ENCODE results near the gene DHRSX. TPM values are rescaled to one million over a fixed set of nuclear protein-coding genes. Genes with fewer than 3 reads are reported as not detected.
"Not testable (repeated sequence)": the region's sequence is repeated elsewhere in the genome, so short reads cannot be mapped to it uniquely, and the experiment has no call there.

Gene DHRSX
- total RNA-seq, 4 donors from 2014 or later, result 8.2 to 35.7 (median 16.1) TPM

DNA sequence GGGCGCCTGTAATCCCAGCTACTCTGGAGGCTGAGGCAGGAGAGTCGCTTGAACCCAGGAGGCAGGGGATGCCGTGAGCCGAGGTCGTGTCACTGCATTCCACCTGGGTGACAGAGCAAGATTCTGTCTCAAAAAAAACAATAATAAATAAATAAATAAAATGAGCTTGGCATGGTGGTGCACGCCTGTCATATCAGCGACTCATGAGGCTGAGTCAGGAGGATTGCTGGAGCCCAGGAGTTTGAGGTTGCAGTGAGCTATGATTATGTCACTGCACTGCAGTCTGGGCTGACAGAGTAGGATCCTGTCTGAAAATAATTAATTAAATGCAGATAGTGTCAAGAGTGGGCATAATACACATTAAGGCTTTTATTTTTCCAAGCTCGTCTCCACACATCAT is 77.5 kb downstream of the DHRSX start:
- whole genome bisulfite sequencing, result 82% methylated on average over 8 of the region's 8 CpGs
- no peaks in the 10 kb centered on the region for H3K9me3 ChIP-seq
- no peak for TF ChIP-seq POLR2A (IDR thresholded peaks at IDR 0.05)
- H3K27ac ChIP-seq, result no peak overlapping the region
- no peaks in the 10 kb centered on the region for H3K4me1 ChIP-seq
- H3K4me3 ChIP-seq, result no peak overlapping the region
- no peaks in the 10 kb centered on the region for H3K27me3 ChIP-seq
- peaks cover 25% of the 10 kb centered on the region for H3K36me3 ChIP-seq
- peak in 1 of 2 donors; percentile 38 for DNase-seq (ENCODE audit: low spot score in 2 of 2)

DNA sequence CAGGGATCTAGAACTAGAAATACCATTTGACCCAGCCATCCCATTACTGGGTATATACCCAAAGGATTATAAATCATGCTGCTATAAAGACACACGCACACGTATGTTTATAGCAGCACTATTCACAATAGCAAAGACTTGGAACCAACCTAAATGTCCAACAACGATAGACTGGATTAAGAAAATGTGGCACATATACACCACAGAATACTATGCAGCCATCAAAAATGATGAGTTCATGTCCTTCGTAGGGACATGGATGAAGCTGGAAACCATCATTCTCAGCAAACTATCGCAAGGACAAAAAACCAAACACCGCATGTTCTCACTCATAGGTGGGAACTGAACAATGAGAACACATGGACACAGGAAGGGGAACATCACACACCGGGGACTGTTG is 81.4 kb downstream of the DHRSX start:
- not testable (repeated sequence) for H3K9me3 ChIP-seq; DNase-seq (ENCODE audit: low spot score in 2 of 2); H3K4me3 ChIP-seq; H3K27me3 ChIP-seq; H3K4me1 ChIP-seq; H3K27ac ChIP-seq
- WGBS, result 96% methylated on average over 5 of the region's 7 CpGs
- peaks cover 16% of the 10 kb centered on the region for H3K36me3 ChIP-seq

DNA sequence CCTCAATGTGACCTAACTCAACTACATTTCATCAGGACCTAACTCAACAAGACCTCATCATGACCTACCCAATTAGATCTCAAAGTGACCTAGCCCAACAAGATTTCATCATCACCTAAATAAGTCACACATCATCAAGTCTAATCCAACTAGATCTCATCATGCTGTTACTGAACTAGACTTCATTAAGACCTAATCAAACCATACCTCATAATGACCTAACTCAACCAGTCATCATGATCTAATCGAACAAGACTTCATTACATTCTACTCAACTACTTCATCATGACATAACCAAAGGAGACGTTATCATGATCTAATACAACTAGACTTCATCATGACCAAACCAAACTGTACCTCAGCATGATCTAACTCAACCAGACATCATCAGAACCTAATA is 82.8 kb downstream of the DHRSX start:
- H3K27ac ChIP-seq, result no peak overlapping the region
- peaks cover 3% of the 10 kb centered on the region for H3K36me3 ChIP-seq
- DNase-seq (ENCODE audit: low spot score in 2 of 2), result no peak
- H3K9me3 ChIP-seq, result no peaks in the 10 kb centered on the region
- no peak overlapping the region for H3K4me3 ChIP-seq
- TF ChIP-seq EP300 (IDR thresholded peaks at IDR 0.05) (no peak), POLR2A (IDR thresholded peaks at IDR 0.05) (no peak), POLR2AphosphoS5 (IDR thresholded peaks at IDR 0.05) (no peak)
- TF ChIP-seq, protein P1, sequence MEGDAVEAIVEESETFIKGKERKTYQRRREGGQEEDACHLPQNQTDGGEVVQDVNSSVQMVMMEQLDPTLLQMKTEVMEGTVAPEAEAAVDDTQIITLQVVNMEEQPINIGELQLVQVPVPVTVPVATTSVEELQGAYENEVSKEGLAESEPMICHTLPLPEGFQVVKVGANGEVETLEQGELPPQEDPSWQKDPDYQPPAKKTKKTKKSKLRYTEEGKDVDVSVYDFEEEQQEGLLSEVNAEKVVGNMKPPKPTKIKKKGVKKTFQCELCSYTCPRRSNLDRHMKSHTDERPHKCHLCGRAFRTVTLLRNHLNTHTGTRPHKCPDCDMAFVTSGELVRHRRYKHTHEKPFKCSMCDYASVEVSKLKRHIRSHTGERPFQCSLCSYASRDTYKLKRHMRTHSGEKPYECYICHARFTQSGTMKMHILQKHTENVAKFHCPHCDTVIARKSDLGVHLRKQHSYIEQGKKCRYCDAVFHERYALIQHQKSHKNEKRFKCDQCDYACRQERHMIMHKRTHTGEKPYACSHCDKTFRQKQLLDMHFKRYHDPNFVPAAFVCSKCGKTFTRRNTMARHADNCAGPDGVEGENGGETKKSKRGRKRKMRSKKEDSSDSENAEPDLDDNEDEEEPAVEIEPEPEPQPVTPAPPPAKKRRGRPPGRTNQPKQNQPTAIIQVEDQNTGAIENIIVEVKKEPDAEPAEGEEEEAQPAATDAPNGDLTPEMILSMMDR (IDR thresholded peaks at IDR 0.05), result no peak
- 92% methylated on average over 2 of the region's 2 CpGs for WGBS
- H3K27me3 ChIP-seq, result no peaks in the 10 kb centered on the region
- no peaks in the 10 kb centered on the region for H3K4me1 ChIP-seq

DNA sequence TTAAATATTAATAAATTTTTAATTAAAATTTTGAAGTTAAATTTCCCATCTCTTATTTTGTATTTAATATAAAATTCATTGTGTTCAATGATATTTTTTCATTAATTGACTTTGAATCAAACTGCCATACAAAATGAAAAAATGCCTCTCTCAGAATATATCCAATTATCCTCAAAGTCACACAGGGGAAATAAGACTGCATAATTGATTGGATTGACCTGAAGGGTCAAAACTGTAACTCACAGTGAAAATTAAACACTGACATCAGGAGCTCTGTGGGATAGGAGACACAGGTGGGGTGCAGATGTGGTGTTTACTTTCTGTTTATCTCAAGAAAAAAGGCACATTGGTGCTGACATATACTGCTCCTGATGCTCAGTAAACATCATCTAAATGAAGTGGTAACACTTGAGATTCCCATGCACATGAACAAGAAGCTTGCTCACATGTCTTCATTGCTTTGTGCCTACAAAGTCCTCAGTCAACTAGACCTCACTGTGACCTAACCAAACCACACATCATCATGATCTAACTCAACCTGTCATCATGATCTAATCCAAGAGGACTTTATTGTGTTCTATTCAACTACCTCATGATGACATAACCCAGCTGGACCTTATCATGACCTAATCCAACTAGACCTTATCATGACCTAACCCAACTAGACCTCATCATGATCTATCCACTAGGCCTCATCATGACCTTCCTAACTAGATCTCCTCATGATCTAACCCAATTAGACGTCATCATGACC is 83.7 kb downstream of the DHRSX start:
- TF ChIP-seq POLR2A (IDR thresholded peaks at IDR 0.05) (no peak), POLR2AphosphoS5 (IDR thresholded peaks at IDR 0.05) (no peak), EP300 (IDR thresholded peaks at IDR 0.05) (no peak)
- TF ChIP-seq, protein P1 (IDR thresholded peaks at IDR 0.05), result no peak

DNA sequence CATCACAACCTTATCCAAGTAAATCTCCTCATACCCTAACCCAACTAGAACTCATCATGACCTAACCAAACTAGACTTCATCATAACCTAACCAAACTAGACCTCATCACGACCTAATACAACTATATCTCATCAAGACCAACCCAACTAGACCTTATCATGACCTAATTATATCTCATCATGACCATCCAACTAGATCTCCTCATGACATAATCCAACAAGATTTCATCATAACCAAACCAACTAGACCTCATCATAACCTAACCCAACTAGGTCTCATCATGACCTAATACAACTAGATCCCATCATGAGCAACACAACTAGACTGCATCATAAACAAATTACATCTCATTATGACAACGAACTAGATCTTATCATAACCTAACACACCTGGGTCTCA is 86.4 kb downstream of the DHRSX start:
- Histone ChIP-seq H3K27ac (no peak overlapping the region), H3K4me3 (no peak overlapping the region), H3K4me1 (no peaks in the 10 kb centered on the region), H3K36me3 (no peaks in the 10 kb centered on the region), H3K9me3 (no peaks in the 10 kb centered on the region), H3K27me3 (no peaks in the 10 kb centered on the region)
- WGBS, result 94% methylated on average over 2 of the region's 2 CpGs
- TF ChIP-seq, protein P1 (IDR thresholded peaks at IDR 0.05), result no peak
- TF ChIP-seq EP300 (IDR thresholded peaks at IDR 0.05) (no peak), POLR2A (IDR thresholded peaks at IDR 0.05) (no peak), POLR2AphosphoS5 (IDR thresholded peaks at IDR 0.05) (no peak)
- DNase-seq (ENCODE audit: low spot score in 2 of 2), result no peak

More for the DNA sequence above, 83.7 kb downstream of the DHRSX start:
- H3K36me3 ChIP-seq, result no peaks in the 10 kb centered on the region
- no peak overlapping the region for H3K27ac ChIP-seq
- DNase-seq (ENCODE audit: low spot score in 2 of 2), result no peak
- no peaks in the 10 kb centered on the region for H3K9me3 ChIP-seq
- no peaks in the 10 kb centered on the region for H3K4me1 ChIP-seq
- no peak overlapping the region for H3K4me3 ChIP-seq
- H3K27me3 ChIP-seq, result no peaks in the 10 kb centered on the region
- 97% methylated on average over 1 of the region's 1 CpG for WGBS

DNA sequence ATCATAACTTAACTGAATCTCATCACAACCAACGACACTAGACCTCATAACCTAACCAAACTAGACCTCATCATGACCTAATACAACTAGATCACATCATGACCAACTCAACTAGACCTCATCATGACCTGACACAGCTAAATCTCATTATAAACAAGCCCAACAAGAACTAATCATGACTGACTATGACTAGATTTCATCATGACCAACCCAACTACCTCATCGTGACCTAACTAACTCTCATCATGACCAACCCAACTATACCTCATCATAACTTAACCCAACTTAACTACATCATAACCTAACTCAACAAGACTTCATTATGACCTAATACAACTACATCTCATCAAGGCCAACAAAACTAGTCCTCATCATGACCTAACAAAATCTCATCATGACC is 86.8 kb downstream of the DHRSX start:
- H3K36me3 ChIP-seq, result no peaks in the 10 kb centered on the region
- TF ChIP-seq POLR2AphosphoS5 (IDR thresholded peaks at IDR 0.05) (no peak), EP300 (IDR thresholded peaks at IDR 0.05) (no peak), POLR2A (IDR thresholded peaks at IDR 0.05) (no peak)
- TF ChIP-seq, protein P1 (IDR thresholded peaks at IDR 0.05), result no peak
- 94% methylated on average over 2 of the region's 2 CpGs for WGBS
- DNase-seq (ENCODE audit: low spot score in 2 of 2), result no peak
- H3K27me3 ChIP-seq, result no peaks in the 10 kb centered on the region
- no peaks in the 10 kb centered on the region for H3K4me1 ChIP-seq
- H3K9me3 ChIP-seq, result no peaks in the 10 kb centered on the region
- H3K27ac ChIP-seq, result no peak overlapping the region
- H3K4me3 ChIP-seq, result no peak overlapping the region
